Panc1 (cell line): ENCODE measurements around the gene PPP1R1C.

Source experiments
- POLR2AphosphoS5 ChIP-seq: IDR thresholded peaks from 2 replicates; pipeline ENCODE4 v1.6.1; 2012; ENCODE audit warnings: mild to moderate bottlenecking, low read depth, low read length, moderate library complexity
- SIN3A ChIP-seq: IDR thresholded peaks from 2 replicates; pipeline ENCODE4 v1.6.1; 2012; ENCODE audit warnings: low read depth, mild to moderate bottlenecking, low read length, moderate library complexity, borderline replicate concordance; ENCODE audit not compliant: insufficient read depth
- TF ChIP-seq, protein P1 (sequence below): fragments of 450-650 bp; IDR thresholded peaks from 2 replicates; pipeline ENCODE4 v1.5.1; 2017; ENCODE audit warnings: mild to moderate bottlenecking

- TF ChIP-seq, protein P1, sequence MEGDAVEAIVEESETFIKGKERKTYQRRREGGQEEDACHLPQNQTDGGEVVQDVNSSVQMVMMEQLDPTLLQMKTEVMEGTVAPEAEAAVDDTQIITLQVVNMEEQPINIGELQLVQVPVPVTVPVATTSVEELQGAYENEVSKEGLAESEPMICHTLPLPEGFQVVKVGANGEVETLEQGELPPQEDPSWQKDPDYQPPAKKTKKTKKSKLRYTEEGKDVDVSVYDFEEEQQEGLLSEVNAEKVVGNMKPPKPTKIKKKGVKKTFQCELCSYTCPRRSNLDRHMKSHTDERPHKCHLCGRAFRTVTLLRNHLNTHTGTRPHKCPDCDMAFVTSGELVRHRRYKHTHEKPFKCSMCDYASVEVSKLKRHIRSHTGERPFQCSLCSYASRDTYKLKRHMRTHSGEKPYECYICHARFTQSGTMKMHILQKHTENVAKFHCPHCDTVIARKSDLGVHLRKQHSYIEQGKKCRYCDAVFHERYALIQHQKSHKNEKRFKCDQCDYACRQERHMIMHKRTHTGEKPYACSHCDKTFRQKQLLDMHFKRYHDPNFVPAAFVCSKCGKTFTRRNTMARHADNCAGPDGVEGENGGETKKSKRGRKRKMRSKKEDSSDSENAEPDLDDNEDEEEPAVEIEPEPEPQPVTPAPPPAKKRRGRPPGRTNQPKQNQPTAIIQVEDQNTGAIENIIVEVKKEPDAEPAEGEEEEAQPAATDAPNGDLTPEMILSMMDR, result no peak
- TF ChIP-seq POLR2AphosphoS5 (no peak), SIN3A (no peak)
Observed at GRCh38 chr2:181943411-181944124, 42.1 kb upstream of the PPP1R1C start.
